ENCODE data around the gene FGD5. TPM values are rescaled to one million over a fixed set of nuclear protein-coding genes. Genes with fewer than 3 reads are reported as not detected.

The FGD5 gene
- total RNA-seq, 1 donor from 2014 or later: 0.22 TPM

GRCh38 chr3:14837186-14837877 is 18.6 kb downstream of the FGD5 start:
- no peaks in the 10 kb centered on the region for H3K9me3 Mint-ChIP-seq (ENCODE audit: low read depth)
- no peaks in the 10 kb centered on the region for H3K4me1 Mint-ChIP-seq (ENCODE audit: low read depth)

GRCh38 chr3:14837878-14838258 is 19.1 kb downstream of the FGD5 start:
- no peak for TF ChIP-seq CTCF (IDR thresholded peaks at IDR 0.05)
- no peaks in the 10 kb centered on the region for H3K36me3 Mint-ChIP-seq (ENCODE audit: low read depth)
- H3K4me3 Mint-ChIP-seq (ENCODE audit: unreplicated experiment): no peak overlapping the region
- H3K27ac Mint-ChIP-seq (ENCODE audit: unreplicated experiment): no peak overlapping the region
- H3K9me3 Mint-ChIP-seq (ENCODE audit: low read depth): no peaks in the 10 kb centered on the region
- no peak for DNase-seq (ENCODE audit: low spot score)
- H3K4me1 Mint-ChIP-seq (ENCODE audit: low read depth): no peaks in the 10 kb centered on the region
- peaks cover 71% of the 10 kb centered on the region for H3K27me3 Mint-ChIP-seq (ENCODE audit: low read depth)

More at GRCh38 chr3:14837186-14837877, 18.6 kb downstream of the FGD5 start:
- TF ChIP-seq CTCF (IDR thresholded peaks at IDR 0.05): no peak
- no peak overlapping the region for H3K4me3 Mint-ChIP-seq (ENCODE audit: unreplicated experiment)
- H3K36me3 Mint-ChIP-seq (ENCODE audit: low read depth): no peaks in the 10 kb centered on the region
- H3K27ac Mint-ChIP-seq (ENCODE audit: unreplicated experiment): no peak overlapping the region
- H3K27me3 Mint-ChIP-seq (ENCODE audit: low read depth): peaks cover 68% of the 10 kb centered on the region
- DNase-seq (ENCODE audit: low spot score): no peak

GRCh38 chr3:14839236-14839635 is 20.5 kb downstream of the FGD5 start:
- no peak overlapping the region for H3K27ac Mint-ChIP-seq (ENCODE audit: unreplicated experiment)
- no peaks in the 10 kb centered on the region for H3K4me1 Mint-ChIP-seq (ENCODE audit: low read depth)
- H3K9me3 Mint-ChIP-seq (ENCODE audit: low read depth): no peaks in the 10 kb centered on the region
- peaks cover 62% of the 10 kb centered on the region for H3K27me3 Mint-ChIP-seq (ENCODE audit: low read depth)
- H3K36me3 Mint-ChIP-seq (ENCODE audit: low read depth): no peaks in the 10 kb centered on the region
- TF ChIP-seq CTCF (IDR thresholded peaks at IDR 0.05): no peak
- no peak overlapping the region for H3K4me3 Mint-ChIP-seq (ENCODE audit: unreplicated experiment)
- no peak for DNase-seq (ENCODE audit: low spot score)

GRCh38 chr3:14841836-14842235 is 23.1 kb downstream of the FGD5 start:
- Mint-ChIP-seq H3K27ac (ENCODE audit: unreplicated experiment) (no peak overlapping the region), H3K36me3 (ENCODE audit: low read depth) (no peaks in the 10 kb centered on the region), H3K9me3 (ENCODE audit: low read depth) (no peaks in the 10 kb centered on the region), H3K27me3 (ENCODE audit: low read depth) (peaks cover 72% of the 10 kb centered on the region), H3K4me3 (ENCODE audit: unreplicated experiment) (no peak overlapping the region), H3K4me1 (ENCODE audit: low read depth) (no peaks in the 10 kb centered on the region)
- DNase-seq (ENCODE audit: low spot score): no peak
- no peak for TF ChIP-seq CTCF (IDR thresholded peaks at IDR 0.05)

- Mint-ChIP-seq H3K27ac (ENCODE audit: unreplicated experiment) (no peak overlapping the region), H3K36me3 (ENCODE audit: low read depth) (no peaks in the 10 kb centered on the region)
- DNase-seq (ENCODE audit: low spot score): no peak
These were observed 23.5 kb downstream of the FGD5 start for GRCh38 chr3:14842277-14842676.

More at GRCh38 chr3:14842277-14842676, 23.5 kb downstream of the FGD5 start:
- Mint-ChIP-seq H3K4me1 (ENCODE audit: low read depth) (no peaks in the 10 kb centered on the region), H3K4me3 (ENCODE audit: unreplicated experiment) (no peak overlapping the region), H3K9me3 (ENCODE audit: low read depth) (no peaks in the 10 kb centered on the region), H3K27me3 (ENCODE audit: low read depth) (peaks cover 72% of the 10 kb centered on the region)
- no peak for TF ChIP-seq CTCF (IDR thresholded peaks at IDR 0.05)
